GM03348 (cell line): ENCODE data around the gene FBXO7.

ENCODE experiments used
- DNase-seq: peaks from one replicate; pipeline ENCODE4 v3.0.0; 2012; ENCODE audit warnings: low spot score

The FBXO7 gene

DNA sequence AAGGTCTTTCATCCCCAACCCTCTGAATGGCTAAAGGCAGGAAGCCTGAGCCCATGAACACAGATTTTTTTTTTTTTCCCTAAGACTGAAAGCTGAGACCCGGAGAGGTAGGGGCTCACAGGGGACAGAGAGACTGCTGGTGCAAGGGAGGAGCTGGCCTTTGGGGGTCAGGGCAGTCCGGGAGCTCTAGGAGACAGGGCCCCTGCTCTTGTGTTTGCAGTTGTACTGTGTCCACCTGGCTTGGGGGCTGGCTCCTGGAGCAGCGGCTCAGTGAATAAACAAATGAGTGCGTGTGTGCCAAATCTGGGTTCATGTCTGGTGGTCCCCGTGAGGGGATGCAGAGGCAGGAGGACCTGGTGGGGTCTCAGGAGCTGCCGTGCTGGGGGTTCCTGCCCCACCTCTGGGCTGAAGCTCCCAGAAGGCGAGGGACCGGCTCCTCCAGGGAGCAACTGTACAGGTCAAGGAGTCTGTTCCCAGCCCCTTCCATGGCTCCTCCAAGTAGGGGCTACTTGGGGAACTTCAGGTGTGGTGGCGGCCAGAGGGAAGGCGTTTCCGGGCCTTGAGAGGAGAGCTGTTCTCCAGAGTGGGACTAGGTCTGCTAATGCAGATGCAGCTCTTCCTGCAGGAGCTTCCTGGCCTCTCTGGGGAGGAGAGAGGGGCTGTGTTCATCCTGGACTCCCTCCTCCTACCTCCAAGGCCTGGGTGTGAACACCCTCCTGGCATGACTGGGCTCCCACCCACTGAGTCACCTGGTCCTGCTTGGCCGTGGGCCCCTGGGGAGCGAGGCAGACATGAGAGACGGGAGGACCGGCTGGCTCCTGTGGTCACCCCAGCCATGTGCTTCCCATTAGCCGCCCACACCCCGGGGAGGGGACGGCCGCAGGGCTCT, 57.6 kb downstream of the FBXO7 start:
- DNase-seq = peak; percentile 98

DNA sequence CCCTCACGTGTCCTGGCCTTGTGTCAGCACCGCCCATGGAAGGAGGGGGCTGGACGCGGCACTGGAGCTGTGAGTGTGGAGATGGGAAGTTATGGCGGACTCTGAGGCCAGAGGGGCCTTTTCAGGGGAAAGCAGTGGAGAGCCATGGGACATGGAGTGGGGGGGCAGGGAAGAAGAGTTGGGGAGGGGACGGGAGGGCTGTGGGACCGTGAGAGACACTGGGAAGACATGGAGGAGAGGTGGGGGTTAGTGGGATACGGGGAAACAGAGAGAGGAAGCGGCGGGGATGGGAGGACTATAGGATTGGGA, 58.2 kb downstream of the FBXO7 start:
- DNase-seq = no peak

DNA sequence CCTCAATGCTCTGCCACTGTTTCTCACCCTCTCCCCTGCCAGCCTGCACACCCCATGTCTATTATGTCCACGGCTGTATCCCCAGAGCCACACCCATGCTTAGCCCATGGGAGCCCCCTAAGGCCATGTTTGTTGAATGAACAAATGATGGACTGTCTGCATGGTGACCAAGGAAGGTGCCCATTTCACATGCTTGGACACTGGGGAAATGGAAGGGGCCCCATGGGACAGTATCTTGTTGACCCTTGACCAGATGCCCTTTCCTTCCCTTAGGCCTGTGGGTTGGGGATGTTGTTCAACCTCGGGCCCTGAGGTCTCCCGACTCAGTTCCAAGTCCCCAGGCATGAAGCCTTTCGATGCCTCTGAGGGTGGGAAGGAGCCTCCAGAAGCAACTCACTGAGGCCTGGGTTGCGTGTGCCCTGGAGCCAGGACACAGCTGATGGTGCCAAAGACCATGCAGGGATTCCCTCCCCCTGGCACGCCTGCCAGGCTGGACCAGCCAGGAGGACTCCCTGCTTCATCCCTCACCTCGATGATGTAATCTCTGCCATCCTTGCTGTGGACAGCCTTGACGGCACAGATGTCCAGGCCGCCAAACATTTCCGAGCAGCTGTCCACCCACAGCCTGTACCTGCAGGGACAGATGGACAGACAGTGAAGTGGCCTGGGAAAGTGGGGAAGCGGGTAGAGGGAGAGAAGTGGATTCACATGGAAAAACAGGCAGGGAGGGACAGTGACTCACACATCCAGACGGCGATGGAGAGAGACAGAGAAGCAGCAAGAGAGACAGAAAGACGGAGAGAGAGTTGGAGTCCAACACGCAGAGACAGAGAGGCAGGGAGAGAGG, 58.9 kb downstream of the FBXO7 start:
- DNase-seq = peak; percentile 66

- DNase-seq = no peak
Observed at GRCh38 chr22:32534252-32535235, 59.9 kb downstream of the FBXO7 start.

DNA sequence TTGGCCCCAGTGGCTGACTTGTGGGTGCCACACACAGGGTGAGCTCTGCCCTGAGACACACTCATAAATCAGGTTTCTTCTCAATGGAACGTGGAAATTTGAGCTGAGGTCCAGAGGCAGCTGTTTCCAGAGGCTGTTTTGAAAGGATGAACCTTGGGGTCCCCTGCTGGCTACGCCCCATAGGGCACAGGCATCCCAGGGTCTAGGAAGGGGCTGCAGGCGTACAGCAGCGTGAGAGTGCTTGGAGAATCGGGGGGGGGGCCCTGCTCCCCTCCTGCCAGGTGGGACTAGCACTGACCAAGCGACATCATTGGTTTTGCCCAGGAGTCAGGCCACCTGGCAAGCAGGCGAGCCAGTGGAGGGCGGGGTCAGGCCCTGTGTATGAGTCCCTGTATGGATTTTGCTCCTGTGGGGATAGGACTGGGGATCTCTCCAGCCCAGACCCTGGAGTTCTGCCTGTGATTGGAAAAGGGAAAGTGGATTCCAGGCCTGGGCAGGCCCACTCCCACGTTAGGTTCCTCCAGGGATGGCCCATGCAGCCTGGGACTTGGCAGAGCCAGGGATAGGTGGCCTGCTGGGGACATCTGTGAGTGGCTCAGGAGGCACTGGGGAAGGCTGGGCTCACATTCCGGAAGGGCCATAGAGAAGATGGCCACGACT, 61.0 kb downstream of the FBXO7 start:
- no peak for DNase-seq

DNA sequence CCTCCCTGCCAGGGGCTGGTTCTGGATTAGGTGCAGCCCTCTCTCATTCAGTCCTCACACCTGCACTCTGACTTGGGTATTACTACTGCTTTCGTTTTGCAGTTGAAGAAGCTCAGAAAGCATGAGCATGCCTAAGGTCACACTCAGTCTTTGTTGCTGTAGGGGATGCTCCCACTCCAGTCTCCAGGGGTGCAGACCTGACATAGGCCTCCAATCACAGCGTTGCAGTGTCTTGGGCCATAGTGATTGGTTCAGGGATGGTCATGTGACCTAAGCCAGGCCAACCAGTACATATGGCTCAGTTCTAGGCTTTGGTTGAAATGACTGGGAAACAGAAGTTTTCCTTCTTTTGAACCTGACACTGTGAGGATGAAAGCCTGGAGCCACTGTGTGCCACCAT, 61.7 kb downstream of the FBXO7 start:
- DNase-seq = no peak

DNA sequence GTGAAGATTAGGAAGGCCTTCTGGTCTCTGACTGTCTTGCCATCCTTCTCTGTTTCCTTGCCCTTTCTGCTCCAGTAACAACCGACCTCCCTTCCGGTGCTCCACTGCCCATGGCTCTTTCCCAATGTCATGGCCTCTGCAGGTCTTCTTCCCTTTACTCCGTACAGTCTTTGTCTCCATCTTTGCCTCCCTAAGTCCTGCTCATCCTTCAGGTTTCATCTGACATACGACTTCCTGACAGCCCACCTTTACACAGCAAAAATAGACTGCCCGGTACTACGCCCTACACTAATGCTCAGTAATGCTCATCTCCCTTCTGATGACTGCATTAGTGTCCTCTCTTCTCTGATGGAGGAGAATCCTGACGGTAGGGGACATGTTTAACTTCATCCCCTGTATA, 63.9 kb downstream of the FBXO7 start:
- no peak for DNase-seq

- DNase-seq = no peak
Observed at GRCh38 chr22:32539631-32540421, 65.2 kb downstream of the FBXO7 start.

- DNase-seq = no peak
Observed at GRCh38 chr22:32541481-32541880, 66.9 kb downstream of the FBXO7 start.

- no peak for DNase-seq
Observed at GRCh38 chr22:32542066-32542676, 67.6 kb downstream of the FBXO7 start.

- DNase-seq = no peak
Observed at GRCh38 chr22:32542677-32543357, 68.2 kb downstream of the FBXO7 start.

- peak; percentile 65 for DNase-seq
Observed at GRCh38 chr22:32544953-32545558, 70.4 kb downstream of the FBXO7 start.

GRCh38 chr22:32545801-32546200, 71.2 kb downstream of the FBXO7 start:
- no peak for DNase-seq

DNA sequence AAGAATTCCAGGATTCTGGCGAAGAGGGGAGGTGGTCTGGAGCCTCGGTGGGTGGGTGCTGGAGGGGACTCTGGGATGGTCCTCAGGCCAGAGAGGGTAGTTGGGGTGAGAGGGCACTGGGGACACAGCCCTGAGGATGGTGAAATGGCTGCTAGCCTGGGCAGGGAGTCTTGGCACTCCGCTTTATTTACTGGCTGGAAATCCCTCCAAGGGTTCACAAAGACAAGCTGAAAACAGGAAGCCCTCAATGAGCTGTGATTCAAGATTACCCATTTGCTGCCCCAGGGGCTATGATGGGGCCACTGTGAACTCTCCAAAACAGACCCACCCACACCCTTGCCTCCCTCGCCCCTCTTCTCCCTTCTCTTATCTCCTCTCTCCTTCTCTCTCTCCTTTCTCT, 71.9 kb downstream of the FBXO7 start:
- no peak for DNase-seq

- no peak for DNase-seq
Observed at GRCh38 chr22:32546935-32547334, 72.3 kb downstream of the FBXO7 start.

DNA sequence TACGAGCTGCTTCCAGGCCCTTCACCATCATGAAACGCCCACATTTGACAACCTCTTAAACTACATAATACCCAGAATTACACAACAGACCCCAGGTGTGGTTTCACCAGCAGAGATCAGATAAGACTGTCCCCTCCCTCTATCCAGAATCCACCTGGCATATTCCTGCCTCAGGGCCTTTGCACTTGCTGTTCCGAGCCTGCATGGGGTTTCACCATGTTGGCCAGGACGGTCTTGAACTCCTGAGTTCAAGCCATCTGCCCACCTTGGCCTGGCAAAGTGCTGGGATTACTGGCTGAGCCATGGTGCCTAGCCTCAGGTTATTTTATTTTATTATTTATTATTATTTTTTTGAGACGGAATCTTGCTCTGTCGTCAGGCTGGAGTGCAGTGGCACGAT, 73.4 kb downstream of the FBXO7 start:
- DNase-seq = no peak
